T-helper 2 cell (primary cell): ENCODE data around the gene ADARB2.
A peak's percentile ranks its signal among the peaks of the same experiment; 100 is the strongest.

ENCODE experiments used
- DNase-seq, 5 experiments: peaks; one replicate each; pipeline versions ENCODE4 v3.0.0 to v3.0.0-alpha.2; 2012 to 2022

Gene ADARB2

GRCh38 chr10:1211844-1212570, 525.3 kb downstream of the ADARB2 start:
- no peak for DNase-seq

- no peak for DNase-seq
Observed at GRCh38 chr10:1210667-1211066, 526.7 kb downstream of the ADARB2 start.

- DNase-seq, result peak in 1 of 5 experiments; percentile 24
Observed at GRCh38 chr10:1209355-1209979, 527.9 kb downstream of the ADARB2 start.

DNA sequence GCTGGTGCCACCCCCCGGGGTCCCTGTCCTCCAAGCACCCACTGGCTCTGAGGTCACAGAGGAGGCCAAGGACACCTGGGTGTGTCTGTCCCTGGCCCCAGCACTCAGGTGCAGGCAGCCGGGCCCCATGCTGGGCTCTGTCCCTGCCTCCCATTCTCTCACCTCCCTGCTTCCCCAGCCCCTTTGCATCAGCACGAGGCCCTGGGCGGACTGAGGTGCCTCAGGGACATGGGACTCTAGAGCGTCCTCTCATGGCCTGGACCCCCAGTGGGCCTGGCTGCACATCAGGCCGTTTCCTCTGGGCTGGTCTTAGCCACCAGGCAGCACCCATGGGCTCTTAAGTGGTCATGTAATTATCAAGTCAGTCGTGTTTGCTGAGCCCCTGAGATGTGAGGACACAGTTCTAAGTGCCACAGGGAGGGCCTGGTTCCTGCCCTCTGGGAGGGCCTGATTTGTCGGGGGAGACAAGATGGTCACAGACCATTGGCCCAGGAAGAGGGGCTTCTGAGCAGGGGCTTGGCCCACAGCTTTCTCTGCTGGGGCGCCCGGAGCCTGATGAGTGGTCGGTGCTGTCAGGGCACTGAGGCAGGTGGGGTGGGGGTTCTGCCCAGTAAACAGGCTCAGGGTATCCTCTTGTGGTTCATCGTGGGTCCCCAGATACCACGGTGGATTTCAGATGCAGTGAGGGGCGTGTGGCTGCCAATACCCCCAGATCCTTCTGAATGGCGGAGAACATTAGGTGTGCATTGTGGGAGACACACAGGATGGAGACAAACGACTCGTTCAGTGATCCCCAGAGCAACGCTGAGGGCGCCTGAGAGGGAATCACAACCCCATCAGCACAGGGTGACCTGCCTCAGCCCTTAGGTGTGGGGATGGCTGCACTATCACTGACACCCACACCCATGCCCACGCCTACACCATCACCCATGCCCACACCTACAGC, 528.7 kb downstream of the ADARB2 start:
- no peak for DNase-seq

DNA sequence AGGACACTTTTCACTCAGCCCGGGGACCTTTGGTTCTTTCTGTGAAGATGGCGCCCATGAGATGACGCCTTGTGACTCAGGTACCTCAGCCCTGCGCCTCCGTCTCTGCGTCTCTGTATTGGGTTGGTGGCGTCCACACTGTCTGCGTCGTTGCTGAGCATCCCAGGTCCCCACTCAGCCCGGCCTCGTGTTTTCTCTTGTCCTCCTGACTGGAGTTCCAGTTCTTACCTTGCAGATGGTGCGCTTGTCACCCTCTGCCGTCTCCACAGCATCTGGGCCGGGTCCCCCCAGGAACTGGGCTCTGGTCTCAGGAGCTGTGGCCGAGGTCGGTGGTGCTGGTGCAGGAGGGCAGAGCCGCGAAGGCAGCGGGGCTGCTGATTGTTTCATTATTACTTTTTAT, 530.7 kb downstream of the ADARB2 start:
- DNase-seq, result no peak

GRCh38 chr10:1206101-1206500, 531.2 kb downstream of the ADARB2 start:
- no peak for DNase-seq

DNA sequence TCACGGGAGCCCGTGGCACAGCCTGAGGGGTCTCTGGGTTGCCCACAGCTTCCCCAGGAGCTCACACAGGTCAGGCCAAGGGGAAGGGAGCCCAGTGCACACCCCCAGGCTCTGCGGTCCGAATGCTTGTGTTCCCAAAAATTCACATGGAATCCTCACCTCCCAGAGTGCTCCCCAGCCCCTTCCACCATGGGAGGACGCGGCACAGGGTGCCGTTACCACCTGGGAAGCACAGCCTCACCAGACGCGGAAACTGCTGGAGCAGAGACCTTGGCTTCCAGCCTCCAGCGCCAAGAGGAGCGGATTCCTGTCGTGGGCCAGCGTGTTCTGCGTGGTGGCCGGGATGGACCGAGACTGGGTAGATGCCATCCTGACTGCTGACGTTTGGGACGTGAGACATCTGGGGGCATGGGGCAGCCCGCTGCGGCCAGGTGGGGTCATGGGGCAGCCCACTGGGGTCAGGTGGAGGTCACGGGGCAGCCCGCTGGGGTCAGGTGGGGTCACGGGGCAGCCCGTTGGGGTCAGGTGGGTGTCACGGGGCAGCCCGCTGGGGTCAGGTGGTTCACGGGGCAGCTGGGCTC, 531.8 kb downstream of the ADARB2 start:
- DNase-seq, result no peak

- DNase-seq, result no peak
Observed at GRCh38 chr10:1204434-1205326, 532.6 kb downstream of the ADARB2 start.

DNA sequence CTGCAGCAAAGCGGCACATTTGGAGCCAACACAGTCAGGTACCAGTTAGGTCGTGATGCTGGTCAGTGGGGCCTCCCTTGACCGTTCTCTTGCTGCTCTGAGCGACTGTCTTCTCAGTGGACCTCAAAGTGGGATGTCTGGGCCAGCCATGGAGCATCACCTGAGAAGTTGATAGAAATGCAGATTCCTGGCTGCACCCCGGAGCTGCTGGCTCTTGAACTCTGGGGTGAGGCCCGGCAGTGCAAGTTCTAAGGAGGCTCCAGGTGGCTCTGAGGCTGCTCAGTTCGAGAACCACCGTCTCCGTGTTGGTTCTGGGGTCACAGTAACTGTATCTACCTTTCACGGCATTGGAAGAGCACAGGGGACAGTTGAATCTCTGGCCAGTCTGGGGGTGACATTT, 533.6 kb downstream of the ADARB2 start:
- no peak for DNase-seq

DNA sequence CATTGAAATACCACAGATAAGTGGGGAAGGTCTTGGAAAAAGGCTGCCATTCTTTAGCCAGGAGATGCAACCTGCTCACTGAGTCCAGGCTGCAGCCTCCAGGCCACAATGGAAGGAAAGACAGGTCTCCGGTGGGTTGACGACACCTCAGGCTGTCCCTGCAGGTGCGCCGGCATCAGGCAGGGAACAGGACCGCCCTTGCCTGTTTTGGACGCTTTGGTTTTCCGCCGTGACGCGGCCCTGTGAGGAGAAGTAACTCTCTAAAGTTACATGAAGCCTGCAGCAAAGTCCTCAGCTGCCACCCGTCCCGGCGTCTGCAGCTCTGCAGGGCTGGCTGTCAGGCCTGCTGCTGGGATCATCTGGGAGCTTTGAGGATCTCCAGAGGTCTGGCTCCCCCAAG, 534.1 kb downstream of the ADARB2 start:
- no peak for DNase-seq

GRCh38 chr10:1202343-1202742, 535.0 kb downstream of the ADARB2 start:
- no peak for DNase-seq

- no peak for DNase-seq
Observed at GRCh38 chr10:1200866-1201807, 536.2 kb downstream of the ADARB2 start.

DNA sequence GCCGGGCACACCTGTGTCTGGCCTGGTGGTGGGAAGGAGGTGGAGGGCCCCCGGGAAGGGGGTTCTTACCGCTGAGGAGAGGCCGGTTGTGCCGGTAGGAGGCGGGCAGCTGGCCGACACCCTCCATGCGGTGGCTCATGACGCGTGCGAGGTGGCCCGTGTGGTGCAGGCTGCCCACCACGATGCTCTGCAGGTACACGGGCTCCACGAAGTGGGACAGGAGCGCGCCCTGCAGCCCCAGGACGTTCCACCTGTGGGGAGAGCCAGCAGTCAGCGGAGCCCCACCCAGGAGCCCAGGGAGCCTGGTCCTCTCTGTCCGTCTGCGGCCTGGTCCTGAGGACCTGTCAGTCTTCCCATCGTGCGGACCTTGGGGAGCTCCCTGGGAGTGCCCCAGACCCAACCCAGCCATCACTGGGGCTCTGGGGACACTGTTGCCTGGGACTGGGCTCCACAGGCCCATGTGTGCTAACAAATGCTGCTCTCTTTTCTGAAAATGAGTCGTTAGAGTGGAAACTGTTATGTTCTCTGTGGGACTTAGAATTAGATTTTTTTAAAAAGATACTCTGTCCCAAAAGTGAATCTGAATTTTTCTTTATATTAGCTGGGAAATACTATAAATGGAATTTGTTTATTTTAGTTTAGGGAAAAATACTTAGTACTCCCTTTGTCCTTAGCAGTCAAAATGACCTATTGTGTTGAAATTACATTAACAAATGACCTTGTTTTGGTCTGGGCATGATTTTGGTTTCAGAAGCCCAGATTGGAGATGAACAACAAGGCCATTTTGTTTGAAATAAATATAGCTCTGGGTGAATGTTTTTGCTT, 537.2 kb downstream of the ADARB2 start:
- DNase-seq, result no peak

GRCh38 chr10:1199345-1199673, 538.0 kb downstream of the ADARB2 start:
- no peak for DNase-seq

GRCh38 chr10:1198453-1199344, 538.6 kb downstream of the ADARB2 start:
- DNase-seq, result no peak

GRCh38 chr10:1197384-1197783, 539.9 kb downstream of the ADARB2 start:
- no peak for DNase-seq

DNA sequence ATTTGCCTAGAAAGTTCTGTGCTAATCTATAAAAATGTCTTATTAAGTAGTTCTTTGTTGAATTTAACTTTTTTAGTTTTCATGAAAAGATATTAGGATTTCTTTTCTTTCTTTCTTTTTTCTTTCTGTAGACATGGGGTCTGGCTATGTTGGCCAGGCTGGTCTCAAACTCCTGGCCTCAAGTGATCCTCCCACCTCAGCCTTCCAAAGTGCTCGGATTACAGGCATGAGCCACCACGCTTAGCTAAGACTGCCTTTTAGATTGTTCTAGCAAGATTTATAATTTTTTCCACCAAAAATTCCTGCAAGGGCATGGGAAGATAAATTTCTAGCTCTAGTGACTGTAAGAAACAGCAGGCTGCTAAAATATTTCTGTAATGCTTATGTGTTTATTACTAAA, 540.7 kb downstream of the ADARB2 start:
- no peak for DNase-seq

GRCh38 chr10:1195828-1196227, 541.5 kb downstream of the ADARB2 start:
- no peak for DNase-seq

DNA sequence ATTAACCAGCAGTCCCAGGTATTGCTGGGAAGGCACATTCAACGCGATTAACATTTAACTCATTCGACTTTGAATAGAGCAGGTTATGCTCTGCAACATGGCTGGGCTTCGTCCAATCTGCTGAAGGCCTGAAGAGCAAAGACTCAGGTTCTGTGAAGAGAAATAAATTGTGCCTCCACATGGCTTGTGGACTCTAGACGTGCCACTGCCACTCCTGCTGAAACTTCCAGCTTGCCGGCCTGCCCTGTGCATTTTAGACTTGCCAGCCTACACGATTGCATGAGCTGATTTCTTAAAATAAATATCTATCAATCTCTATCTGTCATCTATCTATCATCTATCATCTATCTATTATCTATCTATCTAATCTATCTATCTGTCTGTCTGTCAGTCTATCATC, 543.2 kb downstream of the ADARB2 start:
- DNase-seq, result no peak
